WTC11 (cell line): Measurements from ENCODE around the gene CA5A. TPM values are rescaled to one million over a fixed set of nuclear protein-coding genes. Genes with fewer than 3 reads are reported as not detected.

ENCODE experiments used
- ATAC-seq: fragments of 200-7000 bp; cut with Tn5 transposase; 2 replicates; pipeline ENCODE4 v1.10.0; 2021; ENCODE audit warnings: mild to moderate bottlenecking, moderate library complexity
- CTCF ChIA-PET: fragments of 300-600 bp; sonication (Branson Sonifier 250); formaldehyde crosslinking; loops from one replicate; lab custom pipeline; 2021; ENCODE audit warnings: antibody characterized with exemption; lab: Charles Lee
- POLR2A ChIA-PET: fragments of 350-600 bp; sonication (Branson Sonifier 250); formaldehyde crosslinking; loops from one replicate; lab custom pipeline; 2021; ENCODE audit warnings: antibody characterized with exemption; lab: Charles Lee
- DNase-seq: peaks from one replicate; pipeline ENCODE4 v3.0.0; 2021; ENCODE audit warnings: low spot score
- H3K27ac Mint-ChIP-seq: 2 replicates; pipeline ENCODE4 v1.8.0; 2021; ENCODE audit warnings: mixed read lengths
- H3K27me3 Mint-ChIP-seq: 2 replicates; pipeline ENCODE4 v1.8.0; 2021; ENCODE audit warnings: low read depth, mild to moderate bottlenecking, moderate library complexity, mixed read lengths
- H3K36me3 Mint-ChIP-seq: 2 replicates; pipeline ENCODE4 v1.8.0; 2021; ENCODE audit warnings: mixed read lengths
- H3K4me1 Mint-ChIP-seq: 2 replicates; pipeline ENCODE4 v1.8.0; 2022; ENCODE audit warnings: mixed read lengths
- H3K4me3 Mint-ChIP-seq: 2 replicates; pipeline ENCODE4 v1.8.0; 2021; ENCODE audit warnings: mild to moderate bottlenecking, moderate library complexity, mixed read lengths
- H3K9me3 Mint-ChIP-seq: 2 replicates; pipeline ENCODE4 v1.8.0; 2021; ENCODE audit warnings: mixed read lengths
- AR ChIP-seq: fragments of 250-450 bp; sonication (Bioruptor Pico); IDR thresholded peaks from 2 replicates; pipeline ENCODE4 v1.9.0; 2021; ENCODE audit warnings: mild to moderate bottlenecking
- ARID4B ChIP-seq: sonication (generic); formaldehyde crosslinking; IDR thresholded peaks from 2 replicates; pipeline ENCODE4 v1.8.0; 2023; ENCODE audit warnings: missing genetic modification reagents, mild to moderate bottlenecking, borderline replicate concordance
- E2F5 ChIP-seq: sonication (generic); formaldehyde crosslinking; IDR thresholded peaks from 2 replicates; pipeline ENCODE4 v1.8.1; 2022; ENCODE audit warnings: mild to moderate bottlenecking, moderate library complexity, missing genetic modification reagents
- EMX1 ChIP-seq: fragments of 250-450 bp; sonication (Bioruptor Pico); IDR thresholded peaks from 2 replicates; pipeline ENCODE4 v1.8.0; 2021; ENCODE audit warnings: mild to moderate bottlenecking
- ETV6 ChIP-seq: sonication (generic); formaldehyde crosslinking; IDR thresholded peaks from 2 replicates; pipeline ENCODE4 v1.8.1; 2022; ENCODE audit warnings: mild to moderate bottlenecking, missing genetic modification reagents
- FOXP4 ChIP-seq: sonication (generic); formaldehyde crosslinking; IDR thresholded peaks from 2 replicates; pipeline ENCODE4 v1.8.0; 2022; ENCODE audit warnings: mild to moderate bottlenecking, missing genetic modification reagents
- GABPB1 ChIP-seq: sonication (generic); formaldehyde crosslinking; IDR thresholded peaks from 2 replicates; pipeline ENCODE4 v1.8.1; 2023; ENCODE audit warnings: mild to moderate bottlenecking, missing genetic modification reagents
- HMGXB4 ChIP-seq: sonication (generic); formaldehyde crosslinking; IDR thresholded peaks from 2 replicates; pipeline ENCODE4 v1.8.1; 2023; ENCODE audit warnings: mild to moderate bottlenecking, moderate library complexity, missing genetic modification reagents
- MAX ChIP-seq: sonication (generic); formaldehyde crosslinking; IDR thresholded peaks from 2 replicates; pipeline ENCODE4 v1.8.0; 2022; ENCODE audit warnings: mild to moderate bottlenecking, missing genetic modification reagents
- NFE2L1 ChIP-seq: sonication (generic); formaldehyde crosslinking; IDR thresholded peaks from 2 replicates; pipeline ENCODE4 v1.8.1; 2023; ENCODE audit warnings: missing genetic modification reagents
- NR2C2 ChIP-seq: sonication (generic); formaldehyde crosslinking; IDR thresholded peaks from 2 replicates; pipeline ENCODE4 v1.8.0; 2022; ENCODE audit warnings: mild to moderate bottlenecking, missing genetic modification reagents
- SMAD4 ChIP-seq: sonication (generic); formaldehyde crosslinking; IDR thresholded peaks from 2 replicates; pipeline ENCODE4 v1.8.0; 2022; ENCODE audit warnings: mild to moderate bottlenecking, missing genetic modification reagents
- SP1 ChIP-seq: sonication (generic); formaldehyde crosslinking; conservative IDR thresholded peaks from 2 replicates; pipeline ENCODE4 v1.8.1; 2022; ENCODE audit warnings: missing genetic modification reagents
- USF2 ChIP-seq: sonication (generic); formaldehyde crosslinking; IDR thresholded peaks from 2 replicates; pipeline ENCODE4 v1.8.1; 2023; ENCODE audit warnings: mild to moderate bottlenecking, missing genetic modification reagents, moderate library complexity
- ZMAT4 ChIP-seq: fragments of 250-450 bp; sonication (Bioruptor Pico); IDR thresholded peaks from 2 replicates; pipeline ENCODE4 v1.9.0; 2021; ENCODE audit warnings: mild to moderate bottlenecking
- ZNF232 ChIP-seq: sonication (generic); formaldehyde crosslinking; IDR thresholded peaks from 2 replicates; pipeline ENCODE4 v1.8.0; 2022; ENCODE audit warnings: mild to moderate bottlenecking, missing genetic modification reagents
- ZNF423 ChIP-seq: fragments of 250-450 bp; sonication (Bioruptor Pico); IDR thresholded peaks from 2 replicates; pipeline ENCODE4 v2.1.2; 2022; ENCODE audit warnings: mild to moderate bottlenecking, moderate library complexity
- ZNF532 ChIP-seq: fragments of 250-450 bp; sonication (Bioruptor Pico); IDR thresholded peaks from 2 replicates; pipeline ENCODE4 v1.9.0; 2021; ENCODE audit warnings: mild to moderate bottlenecking, borderline replicate concordance
- total RNA-seq: library from RNA; stranded (reverse); gene quantifications from 3 replicates; pipeline ENCODE4 v1.2.3, GENCODE V29; 2021

CA5A gene
- total RNA-seq, 1 experiment from 2014 or later: not detected

GRCh38 chr16:87853411-87854052 lies 82.8 kb downstream of the CA5A start:
- DNase-seq (peak; percentile 94), ATAC-seq (peak; percentile 66)
- POLR2A ChIA-PET: interaction anchor here (0.8 to 2.8 kb wide), 4 partner anchors 17 to 465 kb away, joined by 3 to 15 read pairs (median 4); no protein-coding TSS in a partner anchor
- Mint-ChIP-seq H3K4me1 (peaks cover 38% of the 10 kb centered on the region), H3K27me3 (no peaks in the 10 kb centered on the region), H3K4me3 (peak overlapping the region; percentile 14; the same call in 1 of the 2 replicates), H3K9me3 (no peaks in the 10 kb centered on the region), H3K27ac (peak overlapping the region; percentile 93), H3K36me3 (peaks cover 9% of the 10 kb centered on the region; the same call in 1 of the 2 replicates)
- CTCF ChIA-PET: interaction anchor here (1.1 to 10.4 kb wide), 5 partner anchors 17 to 84 kb away, joined by 3 to 234 read pairs (median 7); partner anchors contain the start of gene SLC7A5
- no peak for TF ChIP-seq NFE2L1 (CRISPR knock-in tag)
- no peak for TF ChIP-seq NR2C2 (CRISPR knock-in tag)
- TF ChIP-seq ZNF232 (CRISPR knock-in tag): no peak
- TF ChIP-seq EMX1 (CRISPR knock-in tag): no peak
- TF ChIP-seq ZNF423 (CRISPR knock-in tag): 0 out of 2 replicates have a peak, but pooled peaks have one; percentile 25
- 0 out of 2 replicates have a peak, but pooled peaks have one; percentile 40 for TF ChIP-seq SP1 (CRISPR knock-in tag)
- TF ChIP-seq ZMAT4 (CRISPR knock-in tag): no peak
- 0 out of 2 replicates have a peak, but pooled peaks have one; percentile 23 for TF ChIP-seq E2F5 (CRISPR knock-in tag)
- TF ChIP-seq GABPB1 (CRISPR knock-in tag): peak; percentile 100
- 0 out of 2 replicates have a peak, but pooled peaks have one; percentile 27 for TF ChIP-seq HMGXB4
- peak; percentile 88 for TF ChIP-seq MAX (CRISPR knock-in tag)
- TF ChIP-seq ARID4B (CRISPR knock-in tag): no peak
- TF ChIP-seq AR: no peak
- no peak; the same call in 1 of the 2 replicates for TF ChIP-seq SMAD4 (CRISPR knock-in tag)
- no peak for TF ChIP-seq FOXP4 (CRISPR knock-in tag)
- peak; percentile 76; the same call in 1 of the 2 replicates for TF ChIP-seq ZNF532 (CRISPR knock-in tag)
- no peak for TF ChIP-seq USF2
- no peak for TF ChIP-seq ETV6 (CRISPR knock-in tag)
